Pancreas (tissue), 10 donors: ENCODE measurements around the gene BBX. TPM values are rescaled to one million over a fixed set of nuclear protein-coding genes. Genes with fewer than 3 reads are reported as not detected.

Experiments used
- ATAC-seq, 4 donors: fragments of 200-7000 bp; cut with Tn5 transposase; one replicate each; pipeline versions ENCODE4 v1.8.0 to v1.9.1; 2020; ENCODE audit warnings: mild to moderate bottlenecking in 4 of 4, moderate library complexity in 4 of 4
- DNase-seq, 6 donors: peaks; one replicate each; pipeline ENCODE4 v3.0.0-alpha.2; 2020
- FAIRE-seq: peaks from 2 replicates; lab custom pipeline; 2012; peaks lifted over from hg19 to GRCh38; lab: Jason Lieb, UNC
- H3K27ac ChIP-seq, 4 donors: fragments of 200-600 bp; sonication (generic); 1 replicate in 3 of 4; 2 replicates in 1 of 4; pipeline versions ENCODE4 v1.5.0 to v1.8.0; 2020
- H3K27me3 ChIP-seq, 4 donors: fragments of 200-600 bp; one replicate each; pipeline ENCODE4 v1.8.0; 2021
- H3K36me3 ChIP-seq, 3 donors: fragments of 200-600 bp; sonication (generic) in 1 of 3; one replicate each; pipeline versions ENCODE4 v1.5.0 to v1.8.0; 2020 to 2021
- H3K4me1 ChIP-seq, 3 donors: fragments of 200-600 bp; one replicate each; pipeline ENCODE4 v1.8.0; 2021
- H3K4me3 ChIP-seq, 4 donors: fragments of 200-600 bp; sonication (generic) in 2 of 4; one replicate each; pipeline versions ENCODE4 v1.5.0 to v1.8.0; 2020 to 2021
- H3K9me3 ChIP-seq, 4 donors: fragments of 200-600 bp; one replicate each; pipeline ENCODE4 v1.8.0; 2021
- WGBS, 2 donors: extraction: QIAGEN DNeasy Blood & Tissue Kit; methylation state at CpG; one replicate each; pipeline ENCODE4 v1.1.7; 2013; 5-methylcytosine and 5-hydroxymethylcytosine counted together
- intact Hi-C, 3 donors: fragments of 100-400 bp; cut with DNase I; formaldehyde crosslinking; loops; one replicate each; pipeline versions ENCODE4 v1.11.1 to v1.14.2; 2022
- polyA plus RNA-seq, 2 donors: library from polyadenylated mRNA; stranded (reverse); fragments of 200-250 nt; gene quantifications; one replicate each; pipeline ENCODE4 v1.2.3, GENCODE V29; 2013
- total RNA-seq, 6 donors: library from RNA; stranded (reverse); fragmentation: NEBNext Ultra II Directional in 4 of 6; extraction: Animal tissue kit (Norgen Biotek cat#: 25700) in 4 of 6; gene quantifications; one replicate each; pipeline versions ENCODE4 v1.2.1 to v1.2.4, GENCODE V29; 2021 to 2023
- TF ChIP-seq, protein P1 (sequence below), 4 donors: fragments of 200-600 bp; sonication (generic) in 3 of 4; IDR thresholded peaks; one replicate each; pipeline versions ENCODE4 v1.5.0 to v1.8.0; 2021; ENCODE audit warnings: antibody characterized with exemption in 4 of 4
- donor health status: healthy with polysubstance abuse.
- donor health status: DM: no; HTN: no; CAD: no; lungs with moderate emphysema.
- donor health status: DM: no; HTN: no; CAD: no.
- donor health status: control.
- donor health status: control.
- donor health status: Bipolar disorder and iron deficiency.
- donor health status: DM: yes; HTN: yes; CAD: no.
- donor health status: DM: no; HTN: no; CAD: no.
- donor health status: DM: no; HTN: no; CAD: no.
- donor health status: DM: yes; HTN: yes; CAD: no.

Gene BBX
- total and polyA plus RNA-seq, 8 donors, result 3.9 to 43.8 (median 19.8) TPM

DNA sequence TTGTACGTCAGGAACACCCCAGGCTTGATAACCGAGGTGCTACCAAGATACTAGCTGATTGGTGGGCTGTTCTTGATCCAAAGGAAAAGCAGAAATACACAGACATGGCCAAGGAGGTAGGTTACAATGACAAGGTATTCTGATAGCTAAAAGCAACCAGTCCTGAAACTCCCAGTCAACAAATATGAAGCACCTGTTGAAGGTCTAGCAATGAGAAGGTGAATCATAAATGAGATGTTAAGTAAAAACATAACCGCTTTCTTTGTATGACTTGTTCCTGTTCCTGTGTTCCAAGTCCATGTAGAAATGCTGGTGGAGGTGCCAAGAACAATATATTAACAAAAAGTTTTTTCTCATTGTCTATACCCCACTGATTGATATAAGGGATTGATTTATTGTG lies 194.0 kb downstream of the BBX start:
- FAIRE-seq (no peak), ATAC-seq (no peak), DNase-seq (no peak)
- TF ChIP-seq, protein P1, sequence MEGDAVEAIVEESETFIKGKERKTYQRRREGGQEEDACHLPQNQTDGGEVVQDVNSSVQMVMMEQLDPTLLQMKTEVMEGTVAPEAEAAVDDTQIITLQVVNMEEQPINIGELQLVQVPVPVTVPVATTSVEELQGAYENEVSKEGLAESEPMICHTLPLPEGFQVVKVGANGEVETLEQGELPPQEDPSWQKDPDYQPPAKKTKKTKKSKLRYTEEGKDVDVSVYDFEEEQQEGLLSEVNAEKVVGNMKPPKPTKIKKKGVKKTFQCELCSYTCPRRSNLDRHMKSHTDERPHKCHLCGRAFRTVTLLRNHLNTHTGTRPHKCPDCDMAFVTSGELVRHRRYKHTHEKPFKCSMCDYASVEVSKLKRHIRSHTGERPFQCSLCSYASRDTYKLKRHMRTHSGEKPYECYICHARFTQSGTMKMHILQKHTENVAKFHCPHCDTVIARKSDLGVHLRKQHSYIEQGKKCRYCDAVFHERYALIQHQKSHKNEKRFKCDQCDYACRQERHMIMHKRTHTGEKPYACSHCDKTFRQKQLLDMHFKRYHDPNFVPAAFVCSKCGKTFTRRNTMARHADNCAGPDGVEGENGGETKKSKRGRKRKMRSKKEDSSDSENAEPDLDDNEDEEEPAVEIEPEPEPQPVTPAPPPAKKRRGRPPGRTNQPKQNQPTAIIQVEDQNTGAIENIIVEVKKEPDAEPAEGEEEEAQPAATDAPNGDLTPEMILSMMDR (IDR thresholded peaks at IDR 0.05), result no peak
- Histone ChIP-seq H3K9me3 (no peaks in the 10 kb centered on the region), H3K27ac (no peak overlapping the region), H3K36me3 (peaks cover 0 to 1% (median 0%) of the 10 kb centered on the region in 3 donors), H3K27me3 (no peaks in the 10 kb centered on the region), H3K4me3 (no peak overlapping the region), H3K4me1 (no peaks in the 10 kb centered on the region)
- WGBS, 2 donors, result 90 to 95% methylated on average over 3 of the region's 3 CpGs
- intact Hi-C loops, result no loop called here

DNA sequence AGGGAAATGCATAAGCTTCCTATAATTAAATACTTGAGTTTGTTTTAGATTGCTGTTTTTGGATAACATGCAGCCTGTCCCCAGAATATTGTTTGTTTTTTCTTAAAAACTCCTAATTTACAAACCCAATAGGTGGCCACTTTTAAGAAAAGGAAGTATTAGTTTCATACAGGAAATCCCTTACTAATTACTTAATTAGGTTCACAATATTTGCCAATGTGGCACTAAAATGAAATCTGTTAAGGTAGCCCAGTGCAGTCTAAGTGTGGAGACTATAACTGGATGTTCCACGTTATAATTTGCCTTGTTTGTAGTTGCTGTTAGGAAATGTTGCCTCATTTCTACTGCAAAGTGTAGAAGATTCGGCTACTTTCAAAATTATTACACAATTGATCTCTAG lies 195.8 kb downstream of the BBX start:
- intact Hi-C loops, result no loop called here
- H3K4me1 ChIP-seq, result no peaks in the 10 kb centered on the region
- no peak overlapping the region for H3K4me3 ChIP-seq
- no peak overlapping the region for H3K27ac ChIP-seq
- no peak for DNase-seq
- no peaks in the 10 kb centered on the region for H3K36me3 ChIP-seq
- WGBS, 2 donors, result 83 to 89% methylated on average over 2 of the region's 2 CpGs
- no peaks in the 10 kb centered on the region for H3K9me3 ChIP-seq
- FAIRE-seq, result no peak
- H3K27me3 ChIP-seq, result no peaks in the 10 kb centered on the region
- TF ChIP-seq, protein P1 (IDR thresholded peaks at IDR 0.05), result no peak
- ATAC-seq, result no peak

GRCh38 chr3:107727102-107727501 lies 204.3 kb downstream of the BBX start:
- Histone ChIP-seq H3K27ac (no peak overlapping the region), H3K4me1 (no peaks in the 10 kb centered on the region), H3K9me3 (no peaks in the 10 kb centered on the region), H3K4me3 (no peak overlapping the region), H3K36me3 (peaks cover 0 to 8% (median 4%) of the 10 kb centered on the region in 3 donors), H3K27me3 (no peaks in the 10 kb centered on the region)
- DNase-seq (no peak), ATAC-seq (peak in 1 of 4 donors; percentile 32), FAIRE-seq (no peak)
- intact Hi-C loops, result no loop called here
- 79 to 83% methylated on average over 4 of the region's 4 CpGs for WGBS, 2 donors
- TF ChIP-seq, protein P1 (IDR thresholded peaks at IDR 0.05), result no peak

- Histone ChIP-seq H3K27me3 (no peaks in the 10 kb centered on the region), H3K9me3 (no peaks in the 10 kb centered on the region), H3K4me3 (no peak overlapping the region), H3K36me3 (peaks cover 0 to 8% (median 4%) of the 10 kb centered on the region in 3 donors), H3K27ac (no peak overlapping the region), H3K4me1 (no peaks in the 10 kb centered on the region)
- no peak for DNase-seq
- ATAC-seq, result no peak
- no peak for FAIRE-seq
- WGBS, 2 donors, result 95 to 97% methylated on average over 4 of the region's 4 CpGs
- intact Hi-C loops, result no loop called here
- TF ChIP-seq, protein P1 (IDR thresholded peaks at IDR 0.05), result no peak
Observed at GRCh38 chr3:107729686-107730085, 206.9 kb downstream of the BBX start.

GRCh38 chr3:107734317-107734716 lies 211.6 kb downstream of the BBX start:
- intact Hi-C loops, result no loop called here
- FAIRE-seq (no peak), DNase-seq (no peak), ATAC-seq (no peak)
- peaks cover 0 to 6% (median 0%) of the 10 kb centered on the region in 3 donors for H3K36me3 ChIP-seq
- WGBS, 2 donors, result 74 to 76% methylated on average over 3 of the region's 3 CpGs
- H3K9me3 ChIP-seq, result no peaks in the 10 kb centered on the region
- no peaks in the 10 kb centered on the region for H3K27me3 ChIP-seq
- no peak overlapping the region for H3K4me3 ChIP-seq
- no peaks in the 10 kb centered on the region for H3K4me1 ChIP-seq
- no peak overlapping the region for H3K27ac ChIP-seq
- TF ChIP-seq, protein P1 (IDR thresholded peaks at IDR 0.05), result no peak
